ENCODE results near the gene MYOD1.

DNA sequence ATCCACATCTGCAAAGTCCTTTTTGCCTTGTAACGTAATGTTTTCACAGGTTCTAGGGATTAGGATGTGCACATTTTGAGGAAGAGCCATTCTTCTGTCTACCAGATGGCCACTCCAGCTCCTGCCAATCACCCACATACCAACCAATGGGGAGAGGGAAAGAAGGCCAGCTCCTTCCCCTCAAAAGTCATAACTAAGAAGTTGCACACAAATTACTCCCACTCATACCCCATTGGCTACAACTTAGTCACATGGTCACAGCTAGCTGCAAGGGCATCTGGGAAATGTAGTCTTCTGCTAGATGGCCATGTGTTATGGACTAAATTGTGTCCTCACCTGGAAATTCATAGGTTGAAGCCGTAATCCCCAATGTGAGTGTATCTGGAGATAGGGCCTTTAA is 15.4 kb upstream of the MYOD1 start:
- TF ChIP-seq, protein P1, sequence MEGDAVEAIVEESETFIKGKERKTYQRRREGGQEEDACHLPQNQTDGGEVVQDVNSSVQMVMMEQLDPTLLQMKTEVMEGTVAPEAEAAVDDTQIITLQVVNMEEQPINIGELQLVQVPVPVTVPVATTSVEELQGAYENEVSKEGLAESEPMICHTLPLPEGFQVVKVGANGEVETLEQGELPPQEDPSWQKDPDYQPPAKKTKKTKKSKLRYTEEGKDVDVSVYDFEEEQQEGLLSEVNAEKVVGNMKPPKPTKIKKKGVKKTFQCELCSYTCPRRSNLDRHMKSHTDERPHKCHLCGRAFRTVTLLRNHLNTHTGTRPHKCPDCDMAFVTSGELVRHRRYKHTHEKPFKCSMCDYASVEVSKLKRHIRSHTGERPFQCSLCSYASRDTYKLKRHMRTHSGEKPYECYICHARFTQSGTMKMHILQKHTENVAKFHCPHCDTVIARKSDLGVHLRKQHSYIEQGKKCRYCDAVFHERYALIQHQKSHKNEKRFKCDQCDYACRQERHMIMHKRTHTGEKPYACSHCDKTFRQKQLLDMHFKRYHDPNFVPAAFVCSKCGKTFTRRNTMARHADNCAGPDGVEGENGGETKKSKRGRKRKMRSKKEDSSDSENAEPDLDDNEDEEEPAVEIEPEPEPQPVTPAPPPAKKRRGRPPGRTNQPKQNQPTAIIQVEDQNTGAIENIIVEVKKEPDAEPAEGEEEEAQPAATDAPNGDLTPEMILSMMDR (IDR thresholded peaks at IDR 0.05; ENCODE audit: low read length), result no peak
- no peak for TF ChIP-seq EZH2 (optimal IDR thresholded peaks at IDR 0.05; ENCODE audit: low read depth, low read length)
